HepG2 (cell line): ENCODE data around the gene MICALL2. TPM values are rescaled to one million over a fixed set of nuclear protein-coding genes. Genes with fewer than 3 reads are reported as not detected.

ENCODE experiments used
- ATAC-seq: fragments of 200-7000 bp; cut with Tn5 transposase; 3 replicates; pipeline ENCODE4 v1.9.1; 2020; ENCODE audit warnings: mild to moderate bottlenecking, moderate library complexity
- BruUV-seq: library from RNA; stranded (reverse); fragments of 400-500 nt; replicated peaks from 2 replicates; lab custom pipeline; 2021; lab: Mats Ljungman, UMichigan
- CTCF ChIA-PET: fragments of 300-600 bp; formaldehyde crosslinking; extraction: SDS; loops from one replicate; lab custom pipeline; 2021; ENCODE audit warnings: low total read pairs, inconsistent platforms, low intra/inter-chr PET ratio; lab: Yijun Ruan, JAX
- POLR2A ChIA-PET: fragments of 350-600 bp; sonication (Branson Sonifier 250); formaldehyde crosslinking; loops from one replicate; lab custom pipeline; 2020; ENCODE audit warnings: antibody characterized with exemption, inconsistent platforms; lab: Yijun Ruan, JAX
- DNase-seq: peaks from one replicate; pipeline ENCODE4 v3.0.0-alpha.2; 2015; ENCODE audit warnings: low spot score
- FAIRE-seq: peaks from 3 replicates; lab custom pipeline; 2011; peaks lifted over from hg19 to GRCh38; lab: Jason Lieb, UNC
- H2AFZ ChIP-seq: one replicate; pipeline ENCODE4 v1.6.1; 2011; ENCODE audit warnings: low read length, inconsistent platforms
- H3K27ac ChIP-seq: fragments of 300-600 bp; 3 replicates; pipeline ENCODE4 v1.8.0; 2011; ENCODE audit warnings: mixed run types, mild to moderate bottlenecking, mixed read lengths, low read length, inconsistent platforms; ENCODE audit not compliant: insufficient read depth; ENCODE audit errors: extremely low read length
- H3K27me3 ChIP-seq, 2 experiments: fragments of 200-600 bp in 1 of 2; 2 replicates in 1 of 2; 3 replicates in 1 of 2; pipeline versions ENCODE4 v1.6.0 to v1.8.0; 2011; ENCODE audit warnings: low read length in 2 of 2, mild to moderate bottlenecking in 2 of 2, moderate library complexity in 2 of 2, inconsistent platforms in 1 of 2; ENCODE audit not compliant: insufficient read depth in 2 of 2, control insufficient read depth in 1 of 2
- H3K36me3 ChIP-seq, 2 experiments: fragments of 200-600 bp in 1 of 2; replicated peaks in 1 of 2; 2 replicates in 1 of 2; 3 replicates in 1 of 2; pipeline versions ENCODE4 v1.5.1 to v1.8.0; 2011; ENCODE audit warnings: low read length in 2 of 2, inconsistent platforms in 1 of 2; ENCODE audit not compliant: insufficient read depth in 2 of 2, control insufficient read depth in 1 of 2
- H3K4me1 ChIP-seq: 2 replicates; pipeline ENCODE4 v1.5.1; 2012; ENCODE audit warnings: low read length, inconsistent platforms; ENCODE audit not compliant: insufficient read depth
- H3K4me2 ChIP-seq: 2 replicates; pipeline ENCODE4 v1.6.0; 2011; ENCODE audit warnings: low read depth, low read length, inconsistent platforms
- H3K4me3 ChIP-seq, 3 experiments: fragments of 200-600 bp in 1 of 3; sonication (generic), shearing (Covaris generic) in 1 of 3; replicated peaks in 1 of 3; 2 replicates each; pipeline ENCODE4 v1.5.1; 2011 to 2016; ENCODE audit warnings: low read length in 3 of 3, inconsistent platforms in 2 of 3, low read depth in 2 of 3, mild to moderate bottlenecking in 2 of 3, control low read depth in 1 of 3, mixed read lengths in 1 of 3; ENCODE audit not compliant: insufficient read depth in 1 of 3
- H3K79me2 ChIP-seq: one replicate; pipeline ENCODE4 v1.6.1; 2011; ENCODE audit warnings: low read length, inconsistent platforms; ENCODE audit not compliant: insufficient read depth
- H3K9ac ChIP-seq: 2 replicates; pipeline ENCODE4 v1.6.0; 2011; ENCODE audit warnings: mild to moderate bottlenecking, low read depth, low read length, inconsistent platforms; ENCODE audit not compliant: insufficient read depth
- H3K9me3 ChIP-seq: 2 replicates; pipeline ENCODE4 v1.5.1; 2012; ENCODE audit warnings: mild to moderate bottlenecking, low read length
- H4K20me1 ChIP-seq: 2 replicates; pipeline ENCODE4 v1.6.0; 2011; ENCODE audit warnings: inconsistent platforms, mild to moderate bottlenecking, low read length, moderate library complexity; ENCODE audit not compliant: insufficient read depth
- AGO2 ChIP-seq: fragments of 200-400 bp; formaldehyde crosslinking; optimal IDR thresholded peaks from 2 replicates; pipeline ENCODE3; 2017; ENCODE audit warnings: mild to moderate bottlenecking, low read depth, low read length, moderate library complexity
- HNRNPH1 ChIP-seq: fragments of 200-400 bp; formaldehyde crosslinking; optimal IDR thresholded peaks from 2 replicates; pipeline ENCODE3; 2017; ENCODE audit warnings: mild to moderate bottlenecking, low read depth, low read length
- POLR2G ChIP-seq: fragments of 200-400 bp; formaldehyde crosslinking; IDR thresholded peaks from 2 replicates; pipeline ENCODE4 v1.6.1; 2018; ENCODE audit warnings: mild to moderate bottlenecking, low read depth, low read length, moderate library complexity
- SRF ChIP-seq: IDR thresholded peaks from 2 replicates; pipeline ENCODE4 v1.6.1; 2011; ENCODE audit warnings: mild to moderate bottlenecking, low read depth, low read length, moderate library complexity
- ZNF879 ChIP-seq: sonication (generic); formaldehyde crosslinking; IDR thresholded peaks from 2 replicates; pipeline ENCODE4 v1.8.1; 2023; ENCODE audit warnings: missing genetic modification reagents
- ZSCAN25 ChIP-seq: sonication (generic); formaldehyde crosslinking; IDR thresholded peaks from 2 replicates; pipeline ENCODE4 v1.8.0; 2022; ENCODE audit warnings: mild to moderate bottlenecking, missing genetic modification reagents
- WGBS: methylation state at CpG from one replicate; pipeline ENCODE4 v1.1.6; 2017; ENCODE audit warnings: low lambda C conversion rate; 5-methylcytosine and 5-hydroxymethylcytosine counted together
- in situ Hi-C: cut with HindIII; loops from 2 replicates; pipeline ENCODE4 v1.10.0; 2017; ENCODE audit warnings: low pct_unique_long_range_greater_than_20kb; ENCODE audit not compliant: extremely low pct_ligation_motif_present
- intact Hi-C: fragments of 100-400 bp; cut with micrococcal nuclease; formaldehyde crosslinking; loops from one replicate; pipeline ENCODE4 v1.10.0; 2022; ENCODE audit not compliant: unreplicated experiment
- polyA plus RNA-seq, 8 experiments: library from polyadenylated mRNA; depleted of rRNA in 3 of 8; stranded (reverse) in 7 of 8; unstranded in 1 of 8; fragments of >200 nt; fragmentation: Illumina TruSeq in 4 of 8; extraction: Trizol in 4 of 8; gene quantifications; 2 replicates each; pipeline versions ENCODE4 v1.2.1 to v1.2.3, GENCODE V29; 2011 to 2016; ENCODE audit warnings: low read depth in 4 of 8, missing spikeins in 1 of 8, mixed read lengths in 1 of 8; ENCODE audit not compliant: insufficient read depth in 1 of 8
- total RNA-seq, 5 experiments: library from RNA; depleted of rRNA; stranded (reverse); fragments of >200 nt; fragmentation: Illumina TruSeq; extraction: Trizol; gene quantifications; 2 replicates each; pipeline ENCODE4 v1.2.3, GENCODE V29; 2016; ENCODE audit warnings: low read depth in 1 of 5

The MICALL2 gene
- total and polyA plus RNA-seq, 2 of the 13 experiments (the other 11 are each of a cell fraction or from before 2014, with no cell fraction given) = 5.8 to 12.4 TPM

DNA sequence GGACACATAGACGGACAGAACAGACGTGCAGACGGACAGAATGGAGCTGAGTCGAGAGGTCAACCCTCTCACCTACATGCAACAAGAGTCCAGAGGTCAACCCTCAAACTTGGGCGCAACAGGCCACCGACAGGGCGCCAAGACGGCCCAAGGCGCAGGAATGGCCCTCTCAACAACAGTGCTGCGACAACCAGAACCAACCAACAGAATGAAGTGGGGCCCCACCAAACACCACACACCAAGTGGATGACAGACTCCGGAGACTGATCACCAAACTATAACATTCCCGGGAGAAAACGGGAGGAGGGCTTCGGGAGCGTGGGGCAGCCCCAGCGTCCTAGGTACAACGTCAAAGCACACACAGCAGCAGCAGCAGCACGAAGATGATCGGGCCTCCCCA lies 31.6 kb upstream of the MICALL2 start:
- no peaks in the 10 kb centered on the region for H3K9me3 ChIP-seq
- no peaks in the 10 kb centered on the region for H3K79me2 ChIP-seq
- ATAC-seq (no peak), DNase-seq (no peak), FAIRE-seq (no peak)
- H3K4me3 ChIP-seq = no peak overlapping the region
- no peak for TF ChIP-seq ZSCAN25
- peak; percentile 13 for TF ChIP-seq AGO2
- no peak for TF ChIP-seq ZNF879 (CRISPR knock-in tag)
- TF ChIP-seq HNRNPH1 = no peak
- TF ChIP-seq SRF = no peak
- H3K9ac ChIP-seq = no peak overlapping the region
- intact Hi-C loops = no loop called here
- WGBS = 95% methylated on average over 18 of the region's 19 CpGs
- ChIA-PET POLR2A (no interaction called here), CTCF (no interaction called here)
- H3K4me2 ChIP-seq = no peak overlapping the region
- no peaks in the 10 kb centered on the region for H4K20me1 ChIP-seq
- no TSS peak for BruUV-seq
- in situ Hi-C loops = no loop called here
- H2AFZ ChIP-seq = no peak overlapping the region
- H3K36me3 ChIP-seq = peaks cover 23 to 49% of the 10 kb centered on the region in 2 experiments; a peak in 4 of 5 replicates
- H3K4me1 ChIP-seq = no peaks in the 10 kb centered on the region
- no peaks in the 10 kb centered on the region for H3K27me3 ChIP-seq
- H3K27ac ChIP-seq = no peak overlapping the region

DNA sequence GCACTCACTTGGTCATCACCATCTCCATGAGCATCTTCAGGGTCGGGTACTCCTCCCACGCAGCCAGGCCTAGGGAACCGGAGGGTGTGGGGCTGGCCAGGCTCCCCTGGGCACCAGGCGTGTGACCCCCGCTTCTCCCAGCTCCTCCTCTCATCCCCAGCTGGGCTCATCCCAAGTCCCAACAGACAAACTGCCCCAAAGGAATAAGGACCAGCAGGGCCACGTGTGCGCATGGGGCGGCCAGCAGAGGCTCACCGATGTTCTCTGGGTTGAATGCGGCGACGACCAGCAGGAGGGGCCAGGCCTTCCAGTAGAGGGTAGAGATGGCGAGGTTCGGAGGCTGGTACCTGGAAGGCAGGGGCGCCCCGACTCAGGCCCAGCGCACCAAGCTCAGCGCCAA lies 30.1 kb upstream of the MICALL2 start:
- Histone ChIP-seq H2AFZ (no peak overlapping the region), H3K4me3 (no peak overlapping the region), H3K36me3 (peaks cover 23 to 56% of the 10 kb centered on the region in 2 experiments; a peak in 4 of 5 replicates), H3K27me3 (no peaks in the 10 kb centered on the region), H3K4me2 (no peak overlapping the region), H3K27ac (no peak overlapping the region), H3K79me2 (no peaks in the 10 kb centered on the region), H3K4me1 (no peaks in the 10 kb centered on the region), H4K20me1 (no peaks in the 10 kb centered on the region), H3K9me3 (no peaks in the 10 kb centered on the region), H3K9ac (no peak overlapping the region)
- no TSS peak for BruUV-seq
- in situ Hi-C loops (no loop called here), intact Hi-C loops (no loop called here)
- ChIA-PET CTCF (no interaction called here), POLR2A (no interaction called here)
- ATAC-seq (no peak), DNase-seq (no peak), FAIRE-seq (no peak)
- WGBS = 95% methylated on average over 16 of the region's 18 CpGs
- TF ChIP-seq AGO2 = peak; percentile 6
- no peak for TF ChIP-seq POLR2G
